SK-N-SH (cell line): ENCODE data around the gene LGI1. TPM values are rescaled to one million over a fixed set of nuclear protein-coding genes. Genes with fewer than 3 reads are reported as not detected.
"Not testable (repeated sequence)": the region's sequence is repeated elsewhere in the genome, so short reads cannot be mapped to it uniquely, and the experiment has no call there.

Experiments used
- CTCF ChIA-PET: fragments of 300-600, 350-600 bp; formaldehyde crosslinking; extraction: SDS; loops from one replicate; lab custom pipeline; 2021; lab: Yijun Ruan, JAX
- POLR2A ChIA-PET: fragments of 350-600 bp; sonication (Branson Sonifier 250); formaldehyde crosslinking; extraction: SDS; loops from one replicate; lab custom pipeline; 2020; ENCODE audit warnings: antibody characterized with exemption, inconsistent platforms; lab: Yijun Ruan, JAX
- DNase-seq: peaks from one replicate; pipeline ENCODE4 v3.0.0; 2012
- H2AFZ ChIP-seq: fragments of 200-600 bp; sonication (generic); 2 replicates; pipeline ENCODE4 v1.8.1; 2016; ENCODE audit warnings: antibody characterized with exemption, mild to moderate bottlenecking, low read depth
- H3F3A ChIP-seq: fragments of 200-600 bp; sonication (generic); replicated peaks from 2 replicates; pipeline ENCODE3; 2016; ENCODE audit warnings: antibody characterized with exemption, mild to moderate bottlenecking; ENCODE audit not compliant: insufficient read depth
- H3K27ac ChIP-seq, 2 experiments: fragments of 200-500 bp in 1 of 2; fragments of 200-600 bp in 1 of 2; sonication (Bioruptor generic) in 1 of 2; sonication (generic), shearing (Covaris generic) in 1 of 2; 2 replicates each; pipeline versions ENCODE4 v1.5.1 to v1.6.1; 2014 to 2016; ENCODE audit warnings: low read depth in 2 of 2, inconsistent platforms in 1 of 2, low read length in 1 of 2, mild to moderate bottlenecking in 1 of 2, mixed read lengths in 1 of 2
- H3K27me3 ChIP-seq: fragments of 200-600 bp; sonication (generic), shearing (Covaris generic); 2 replicates; pipeline ENCODE4 v1.6.1; 2016; ENCODE audit warnings: mixed run types; ENCODE audit not compliant: insufficient read depth
- H3K36me3 ChIP-seq, 2 experiments: fragments of 200-500 bp in 1 of 2; fragments of 200-600 bp in 1 of 2; sonication (Bioruptor generic) in 1 of 2; sonication (generic) in 1 of 2; replicated peaks in 1 of 2; 2 replicates each; pipeline versions ENCODE3 to v1.5.1; 2014 to 2016; ENCODE audit warnings: low read length in 1 of 2, mild to moderate bottlenecking in 1 of 2; ENCODE audit not compliant: insufficient read depth in 2 of 2, control insufficient read depth in 1 of 2
- H3K4me1 ChIP-seq, 2 experiments: fragments of 200-500 bp in 1 of 2; fragments of 200-600 bp in 1 of 2; sonication (Bioruptor generic) in 1 of 2; sonication (generic), shearing (Covaris generic) in 1 of 2; 2 replicates each; pipeline versions ENCODE4 v1.5.1 to v1.6.1; 2014 to 2016; ENCODE audit warnings: low read depth in 1 of 2, low read length in 1 of 2, mixed run types in 1 of 2; ENCODE audit not compliant: insufficient read depth in 2 of 2, control insufficient read depth in 1 of 2
- H3K4me2 ChIP-seq: fragments of 200-600 bp; sonication (generic), shearing (Covaris generic); 2 replicates; pipeline ENCODE4 v1.6.1; 2017; ENCODE audit warnings: mixed run types
- H3K4me3 ChIP-seq, 2 experiments: fragments of 200-500 bp in 1 of 2; fragments of 200-600 bp in 1 of 2; sonication (Bioruptor generic) in 1 of 2; sonication (generic), shearing (Covaris generic) in 1 of 2; 2 replicates each; pipeline versions ENCODE4 v1.5.1 to v1.8.1; 2014 to 2016; ENCODE audit warnings: low read depth in 2 of 2, inconsistent platforms in 1 of 2, low read length in 1 of 2, mild to moderate bottlenecking in 1 of 2, mixed read lengths in 1 of 2, moderate library complexity in 1 of 2
- H3K79me2 ChIP-seq: fragments of 200-600 bp; sonication (generic); 2 replicates; pipeline ENCODE4 v1.8.1; 2017; ENCODE audit warnings: mild to moderate bottlenecking; ENCODE audit not compliant: insufficient read depth
- H3K9ac ChIP-seq: fragments of 200-600 bp; sonication (generic); 2 replicates; pipeline ENCODE4 v1.6.1; 2017; ENCODE audit warnings: mixed run types
- H3K9me2 ChIP-seq: fragments of 200-600 bp; sonication (generic); 2 replicates; pipeline ENCODE4 v1.6.1; 2017; ENCODE audit warnings: mixed run types
- H3K9me3 ChIP-seq: fragments of 200-600 bp; sonication (generic); 2 replicates; pipeline ENCODE4 v1.6.1; 2017; ENCODE audit warnings: mixed run types, mild to moderate bottlenecking, moderate library complexity
- H4K20me1 ChIP-seq: fragments of 200-600 bp; sonication (generic); 2 replicates; pipeline ENCODE4 v1.6.1; 2017; ENCODE audit warnings: mild to moderate bottlenecking, mixed run types; ENCODE audit not compliant: insufficient read depth
- EZH2phosphoT487 ChIP-seq: fragments of 200-600 bp; sonication (generic); IDR thresholded peaks from 2 replicates; pipeline ENCODE4 v1.6.1; 2017; ENCODE audit warnings: low read depth, mixed run types, mild to moderate bottlenecking, antibody characterized with exemption, moderate library complexity, borderline replicate concordance
- FOSL2 ChIP-seq: IDR thresholded peaks from 2 replicates; pipeline ENCODE4 v1.4.0; 2012; ENCODE audit warnings: low read depth, mild to moderate bottlenecking, moderate library complexity, borderline replicate concordance
- IRF3 ChIP-seq: fragments of 150-350 bp; IDR thresholded peaks from 2 replicates; pipeline ENCODE4 v1.6.1; 2016; ENCODE audit warnings: mild to moderate bottlenecking, low read depth, low read length
- JUND ChIP-seq: IDR thresholded peaks from 2 replicates; pipeline ENCODE4 v1.4.0; 2012
- MAX ChIP-seq: IDR thresholded peaks from 2 replicates; pipeline ENCODE4 v1.4.0; 2012; ENCODE audit warnings: low read depth
- MXI1 ChIP-seq: IDR thresholded peaks from 2 replicates; pipeline ENCODE4 v1.6.1; 2012; ENCODE audit warnings: mild to moderate bottlenecking, low read depth, low read length, improper control_type of control experiment
- NFIC ChIP-seq: IDR thresholded peaks from 2 replicates; pipeline ENCODE4 v1.4.0; 2012; ENCODE audit warnings: borderline replicate concordance
- POLR2AphosphoS5 ChIP-seq: IDR thresholded peaks from 2 replicates; pipeline ENCODE4 v1.6.1; 2012; ENCODE audit warnings: low read depth, low read length
- RCOR1 ChIP-seq: fragments of 150-350 bp; IDR thresholded peaks from 2 replicates; pipeline ENCODE4 v1.6.1; 2017; ENCODE audit warnings: antibody characterized with exemption, low read length
- REST ChIP-seq: IDR thresholded peaks from 2 replicates; pipeline ENCODE4 v1.6.1; 2012; ENCODE audit warnings: mild to moderate bottlenecking, low read depth, low read length, moderate library complexity
- TCF12 ChIP-seq: IDR thresholded peaks from 2 replicates; pipeline ENCODE4 v1.4.0; 2012
- USF2 ChIP-seq: fragments of 150-350 bp; IDR thresholded peaks from 2 replicates; pipeline ENCODE4 v1.6.1; 2017; ENCODE audit warnings: antibody characterized with exemption, low read length, low read depth, borderline replicate concordance
- ZBTB33 ChIP-seq: IDR thresholded peaks from 2 replicates; pipeline ENCODE4 v1.4.0; 2012; ENCODE audit warnings: low read depth, borderline replicate concordance
- WGBS: methylation state at CpG from one replicate; pipeline ENCODE4 v1.1.6; 2017; ENCODE audit warnings: low lambda C conversion rate; 5-methylcytosine and 5-hydroxymethylcytosine counted together
- polyA plus RNA-seq, 3 experiments: library from polyadenylated mRNA; depleted of rRNA; stranded (reverse); fragments of >200 nt; gene quantifications; 2 replicates each; pipeline ENCODE4 v1.2.3, GENCODE V29; 2012

LGI1 gene
- polyA plus RNA-seq, 1 of the 3 experiments (the other 2 are of a cell fraction), result 0.03 TPM

GRCh38 chr10:93831065-93831464 is 73.3 kb downstream of the LGI1 start:
- H3K36me3 ChIP-seq, H3K27me3 ChIP-seq, H3F3A ChIP-seq, H3K4me1 ChIP-seq, H4K20me1 ChIP-seq, H3K79me2 ChIP-seq, H3K9me2 ChIP-seq, CTCF ChIA-PET, H2AFZ ChIP-seq, H3K9ac ChIP-seq, H3K4me3 ChIP-seq, H3K4me2 ChIP-seq, H3K9me3 ChIP-seq, H3K27ac ChIP-seq, DNase-seq, POLR2A ChIA-PET: not testable (repeated sequence)
- WGBS, result 90% methylated on average over 1 of the region's 1 CpG

GRCh38 chr10:93835770-93836169 is 78.0 kb downstream of the LGI1 start:
- no peak overlapping the region for H3K27ac ChIP-seq
- POLR2A ChIA-PET, result no interaction called here
- H3K79me2 ChIP-seq, result no peaks in the 10 kb centered on the region

More at GRCh38 chr10:93835770-93836169, 78.0 kb downstream of the LGI1 start:
- CTCF ChIA-PET, result interaction anchor here (1.2 kb wide), 1 partner anchor 15 kb away, joined by 3 read pairs; no protein-coding TSS in a partner anchor
- Histone ChIP-seq H3F3A (no peaks in the 10 kb centered on the region), H3K9me3 (no peaks in the 10 kb centered on the region), H3K4me3 (no peak overlapping the region), H4K20me1 (no peaks in the 10 kb centered on the region), H3K9ac (no peak overlapping the region), H3K4me2 (no peak overlapping the region), H3K9me2 (no peaks in the 10 kb centered on the region), H3K36me3 (no peaks in the 10 kb centered on the region), H3K4me1 (no peaks in the 10 kb centered on the region)
- DNase-seq, result no peak
- WGBS, result 24% methylated on average over 5 of the region's 5 CpGs
- TF ChIP-seq JUND (no peak), USF2 (no peak), NFIC (no peak), MXI1 (no peak), IRF3 (no peak), ZBTB33 (no peak), MAX (no peak), RCOR1 (no peak), FOSL2 (no peak), TCF12 (no peak), EZH2phosphoT487 (no peak), POLR2AphosphoS5 (no peak), REST (no peak)
- TF ChIP-seq, all 33 proteins: peak for 0
- Histone ChIP-seq H3K27me3 (no peaks in the 10 kb centered on the region), H2AFZ (no peak overlapping the region)
